Heart left ventricle (tissue), 16 donors: Measurements from ENCODE around the gene SEPSECS. TPM values are rescaled to one million over a fixed set of nuclear protein-coding genes. Genes with fewer than 3 reads are reported as not detected.

Experiments used
- ATAC-seq, 4 donors: fragments of 200-7000 bp; cut with Tn5 transposase; one replicate each; pipeline ENCODE4 v1.9.1; 2020 to 2022; ENCODE audit warnings: moderate library complexity in 4 of 4, mild to moderate bottlenecking in 3 of 4, moderate number of reproducible peaks in 1 of 4
- DNase-seq, 5 donors: peaks; one replicate each; pipeline ENCODE4 v3.0.0-alpha.2; 2020
- H3K27ac ChIP-seq, 12 donors: fragments of 200-600 bp; sonication (generic) in 4 of 12; one replicate each; pipeline versions ENCODE4 v1.5.0 to v1.8.0; 2016 to 2022; ENCODE audit warnings: mild to moderate bottlenecking in 2 of 12
- H3K27me3 ChIP-seq, 9 donors: fragments of 200-600 bp; sonication (generic) in 2 of 9; one replicate each; pipeline versions ENCODE4 v1.5.1 to v1.8.0; 2016 to 2022; ENCODE audit warnings: mild to moderate bottlenecking in 3 of 9
- H3K36me3 ChIP-seq, 9 donors: fragments of 200-600 bp; sonication (generic) in 2 of 9; one replicate each; pipeline versions ENCODE4 v1.5.0 to v1.8.0; 2018 to 2022; ENCODE audit warnings: mild to moderate bottlenecking in 2 of 9
- H3K4me1 ChIP-seq, 12 donors: fragments of 200-600 bp; sonication (generic) in 4 of 12; one replicate each; pipeline versions ENCODE4 v1.5.0 to v1.8.0; 2016 to 2022; ENCODE audit warnings: mild to moderate bottlenecking in 3 of 12
- H3K4me3 ChIP-seq, 12 donors: fragments of 200-600 bp; sonication (generic) in 4 of 12; one replicate each; pipeline versions ENCODE4 v1.5.0 to v1.8.0; 2017 to 2022; ENCODE audit warnings: mild to moderate bottlenecking in 9 of 12, moderate library complexity in 4 of 12
- H3K9me3 ChIP-seq, 12 donors: fragments of 200-600 bp; sonication (generic) in 4 of 12; one replicate each; pipeline versions ENCODE4 v1.5.0 to v1.8.0; 2016 to 2022; ENCODE audit warnings: mild to moderate bottlenecking in 1 of 12
- CTCF ChIP-seq, 12 donors: fragments of 200-600 bp; sonication (generic) in 4 of 12; IDR thresholded peaks; one replicate each; pipeline versions ENCODE4 v1.5.0 to v1.8.0; 2018 to 2022; ENCODE audit warnings: antibody characterized with exemption in 12 of 12, mild to moderate bottlenecking in 5 of 12
- POLR2A ChIP-seq, 2 donors: fragments of 450-650 bp; IDR thresholded peaks; one replicate each; pipeline ENCODE4 v1.6.1; 2017; ENCODE audit warnings: antibody characterized with exemption in 2 of 2, mild to moderate bottlenecking in 2 of 2, moderate library complexity in 2 of 2
- WGBS, 4 donors: extraction: QIAGEN DNeasy Blood & Tissue Kit in 2 of 4; methylation state at CpG; one replicate each; pipeline versions ENCODE4 v1.1.5 to v1.1.7; 2013 to 2018; 5-methylcytosine and 5-hydroxymethylcytosine counted together
- intact Hi-C, 10 donors: fragments of 100-400 bp; cut with DNase I; formaldehyde crosslinking; loops; one replicate each; pipeline versions ENCODE4 v1.11.1 to v1.14.2; 2022
- polyA plus RNA-seq, 2 donors: library from polyadenylated mRNA; stranded (reverse); fragments of 200-250 nt; gene quantifications; one replicate each; pipeline ENCODE4 v1.2.3, GENCODE V29; 2013
- total RNA-seq, 9 donors: library from RNA; depleted of rRNA in 2 of 9; stranded (reverse); fragments of >200 nt in 2 of 9; fragmentation: NEBNext Ultra II Directional in 3 of 9; extraction: Animal tissue kit (Norgen Biotek cat#: 25700) in 3 of 9; gene quantifications; one replicate each; pipeline versions ENCODE4 v1.1.0 to v1.2.4, GENCODE V29; 2016 to 2023
- donor health status: ischemic (EF 13 %, LVEDD 7.1; RV severe dilation, severe dysfunction).
- donor health status: healthy with polysubstance abuse.
- donor health status: DM: no; HTN: yes; CAD: no.
- donor health status: DM: no; HTN: no; CAD: no.
- donor health status: ischemic (EF 25% LVEDD 6.9; RV normal size, moderate dysfunction).
- donor health status: ischemic (EF 25% LVEDD 5.7; RV mildly dilated, moderate dysfunction).
- donor health status: healthy.
- donor health status: DM: yes; HTN: yes; CAD: no.
- donor health status: ischemic (EF 35%, LVEDD 5.7; RV mildly dilated, moderate dysfunction).
- donor health status: nonischemic (EF 11% LVEDD 7.7; RV severe dilation, severe dysfunction).
- donor health status: DM: yes; HTN: yes; CAD: no.
- donor health status: PGD.
- donor health status: ischemic (EF 29% LVEDD 5.4; RV normal size, mild dysfunction).
- donor health status: nonischemic (EF 23%, LVEDD 6.1; RV moderate dilation, normal function).

Gene SEPSECS
- total and polyA plus RNA-seq, 11 donors: 2.0 to 7.6 (median 5.6) TPM

GRCh38 chr4:25160714-25161592, 704 bp upstream of the SEPSECS start:
- peak; percentile 38 to 52 (median 45) for ATAC-seq
- peaks cover 0 to 37% (median 15%) of the 10 kb centered on the region in 12 donors for H3K4me1 ChIP-seq
- peaks cover 0 to 16% (median 3%) of the 10 kb centered on the region in 9 donors for H3K36me3 ChIP-seq
- WGBS, 4 donors: 10 to 23% (median 12%) methylated on average over 16 of the region's 16 CpGs
- peak overlapping the region in 11 of 12 donors; percentile 85 to 98 (median 94) for H3K27ac ChIP-seq
- H3K4me3 ChIP-seq: peak overlapping the region; percentile 12 to 96 (median 82)
- no peak for DNase-seq
- no peaks in the 10 kb centered on the region for H3K9me3 ChIP-seq
- intact Hi-C loops: loop anchor here in 6 of 10 donors (1.0 to 10.0 kb wide), 10 partner anchors 71 to 246 kb away; partner anchors contain the start of genes PI4K2B (in 6 of the 6), ZCCHC4 (in 3 of the 6), ANAPC4 (in 1 of the 6) and CCDC149 (in 1 of the 6)
- TF ChIP-seq CTCF (IDR thresholded peaks at IDR 0.05): no peak
- peak; percentile 58 to 91 for TF ChIP-seq POLR2A (IDR thresholded peaks at IDR 0.05)
- H3K27me3 ChIP-seq: no peaks in the 10 kb centered on the region

- WGBS, 4 donors: 87 to 91% (median 90%) methylated on average over 7 of the region's 7 CpGs
- peaks cover 0 to 35% (median 18%) of the 10 kb centered on the region in 9 donors for H3K36me3 ChIP-seq
- peaks cover 0 to 37% (median 15%) of the 10 kb centered on the region in 12 donors for H3K4me1 ChIP-seq
- H3K27ac ChIP-seq: no peak overlapping the region
- TF ChIP-seq CTCF (IDR thresholded peaks at IDR 0.05) (no peak), POLR2A (IDR thresholded peaks at IDR 0.05) (no peak)
- H3K27me3 ChIP-seq: no peaks in the 10 kb centered on the region
- DNase-seq: no peak
- intact Hi-C loops: no loop called here
- no peak overlapping the region for H3K4me3 ChIP-seq
- no peak for ATAC-seq
- no peaks in the 10 kb centered on the region for H3K9me3 ChIP-seq
Measured at GRCh38 chr4:25158817-25159216, 1.4 kb downstream of the SEPSECS start.

- Histone ChIP-seq H3K4me1 (peaks cover 0 to 22% (median 13%) of the 10 kb centered on the region in 12 donors), H3K36me3 (peaks cover 0 to 46% (median 20%) of the 10 kb centered on the region in 9 donors), H3K27ac (no peak overlapping the region), H3K9me3 (no peaks in the 10 kb centered on the region), H3K27me3 (no peaks in the 10 kb centered on the region), H3K4me3 (no peak overlapping the region)
- 80 to 90% (median 87%) methylated on average over 1 of the region's 1 CpG for WGBS, 4 donors
- DNase-seq: no peak
- ATAC-seq: no peak
- intact Hi-C loops: loop anchor here in 1 of 10 donors (1.0 kb wide), 1 partner anchor 26 kb away; no protein-coding TSS in a partner anchor
- TF ChIP-seq CTCF (IDR thresholded peaks at IDR 0.05) (no peak), POLR2A (IDR thresholded peaks at IDR 0.05) (no peak)
Measured at GRCh38 chr4:25157081-25157480, 3.2 kb downstream of the SEPSECS start.

- H3K9me3 ChIP-seq: no peaks in the 10 kb centered on the region
- peaks cover 0 to 11% (median 6%) of the 10 kb centered on the region in 12 donors for H3K4me1 ChIP-seq
- no peak overlapping the region for H3K4me3 ChIP-seq
- H3K27me3 ChIP-seq: no peaks in the 10 kb centered on the region
- DNase-seq: no peak
- no peak overlapping the region for H3K27ac ChIP-seq
- peaks cover 0 to 56% (median 20%) of the 10 kb centered on the region in 9 donors for H3K36me3 ChIP-seq
- TF ChIP-seq POLR2A (IDR thresholded peaks at IDR 0.05): no peak
- TF ChIP-seq CTCF (IDR thresholded peaks at IDR 0.05): no peak
- intact Hi-C loops: no loop called here
- WGBS, 4 donors: 95 to 97% (median 96%) methylated on average over 5 of the region's 5 CpGs
- ATAC-seq: no peak
Measured at GRCh38 chr4:25155947-25156346, 4.3 kb downstream of the SEPSECS start.
